Measurements from ENCODE around the gene KCNK1. TPM values are rescaled to one million over a fixed set of nuclear protein-coding genes. Genes with fewer than 3 reads are reported as not detected.
"Not testable (repeated sequence)": the region's sequence is repeated elsewhere in the genome, so short reads cannot be mapped to it uniquely, and the experiment has no call there.

KCNK1 gene
- total RNA-seq, 1 donor from 2014 or later = 1.1 TPM

- ATAC-seq (no peak), DNase-seq (ENCODE audit: low spot score) (no peak)
These were observed 51.1 kb downstream of the KCNK1 start for GRCh38 chr1:233664804-233665574.

GRCh38 chr1:233665575-233666270 lies 51.8 kb downstream of the KCNK1 start:
- no peak for DNase-seq (ENCODE audit: low spot score)
- ATAC-seq = no peak

GRCh38 chr1:233667741-233668140 lies 53.8 kb downstream of the KCNK1 start:
- no peak for ATAC-seq
- DNase-seq (ENCODE audit: low spot score) = no peak

GRCh38 chr1:233668146-233668724 lies 54.3 kb downstream of the KCNK1 start:
- ATAC-seq = no peak
- DNase-seq (ENCODE audit: low spot score) = no peak

GRCh38 chr1:233668725-233669294 lies 54.9 kb downstream of the KCNK1 start:
- no peak for ATAC-seq

GRCh38 chr1:233670363-233670762 lies 56.5 kb downstream of the KCNK1 start:
- DNase-seq (ENCODE audit: low spot score); ATAC-seq: not testable (repeated sequence)

More at GRCh38 chr1:233668725-233669294, 54.9 kb downstream of the KCNK1 start:
- DNase-seq (ENCODE audit: low spot score) = no peak

- no peak for DNase-seq (ENCODE audit: low spot score)
- no peak for ATAC-seq
These were observed 57.4 kb downstream of the KCNK1 start for GRCh38 chr1:233671286-233671685.

- ATAC-seq = peak; percentile 96
- DNase-seq (ENCODE audit: low spot score) = peak; percentile 69
These were observed 58.8 kb downstream of the KCNK1 start for GRCh38 chr1:233672732-233673131.

GRCh38 chr1:233673261-233673946 lies 59.5 kb downstream of the KCNK1 start:
- ATAC-seq = peak; percentile 58
- DNase-seq (ENCODE audit: low spot score) = no peak

- DNase-seq (ENCODE audit: low spot score) = no peak
- ATAC-seq = peak; percentile 5
These were observed 60.1 kb downstream of the KCNK1 start for GRCh38 chr1:233673947-233674431.

- ATAC-seq = no peak
- no peak for DNase-seq (ENCODE audit: low spot score)
These were observed 61.5 kb downstream of the KCNK1 start for GRCh38 chr1:233675446-233675845.

GRCh38 chr1:233675893-233676292 lies 62.0 kb downstream of the KCNK1 start:
- ATAC-seq (no peak), DNase-seq (ENCODE audit: low spot score) (no peak)

GRCh38 chr1:233677690-233678354 lies 63.9 kb downstream of the KCNK1 start:
- DNase-seq (ENCODE audit: low spot score) (no peak), ATAC-seq (no peak)

- ATAC-seq = no peak
- no peak for DNase-seq (ENCODE audit: low spot score)
These were observed 65.1 kb downstream of the KCNK1 start for GRCh38 chr1:233679030-233679429.

- no peak for DNase-seq (ENCODE audit: low spot score)
- ATAC-seq = no peak
These were observed 65.9 kb downstream of the KCNK1 start for GRCh38 chr1:233679591-233680373.

GRCh38 chr1:233681285-233681684 lies 67.4 kb downstream of the KCNK1 start:
- ATAC-seq = no peak
- DNase-seq (ENCODE audit: low spot score) = no peak

GRCh38 chr1:233686653-233687052 lies 72.7 kb downstream of the KCNK1 start:
- not testable (repeated sequence) for DNase-seq (ENCODE audit: low spot score); ATAC-seq

- DNase-seq (ENCODE audit: low spot score) (no peak), ATAC-seq (peak; percentile 86)
These were observed 75.3 kb downstream of the KCNK1 start for GRCh38 chr1:233689017-233689747.

Measured in left lobe of liver (tissue), 2 donors.